OCI-LY1 (cell line): ENCODE measurements around the gene SOAT1.

Source experiments
- H2AFZ ChIP-seq: fragments of 200-600 bp; sonication (generic), shearing (Covaris generic); 2 replicates; pipeline ENCODE4 v1.6.0; 2014; ENCODE audit warnings: antibody characterized with exemption, mild to moderate bottlenecking, low read length
- H3F3A ChIP-seq: fragments of 200-600 bp; sonication (generic), shearing (Covaris generic); 2 replicates; pipeline ENCODE4 v1.6.0; 2014; ENCODE audit warnings: mild to moderate bottlenecking, antibody characterized with exemption, low read length, moderate library complexity; ENCODE audit not compliant: insufficient read depth
- H3K27ac ChIP-seq: fragments of 200-600 bp; sonication (generic); 2 replicates; pipeline ENCODE4 v1.5.1; 2014; ENCODE audit warnings: low read length, mixed run types, mild to moderate bottlenecking, low read depth; ENCODE audit not compliant: poor library complexity, severe bottlenecking
- H3K27me3 ChIP-seq: fragments of 200-600 bp; sonication (generic); 2 replicates; pipeline ENCODE4 v1.6.0; 2014; ENCODE audit warnings: antibody characterized with exemption, mild to moderate bottlenecking, low read length, moderate library complexity; ENCODE audit not compliant: insufficient read depth
- H3K36me3 ChIP-seq: fragments of 200-600 bp; sonication (generic); 2 replicates; pipeline ENCODE4 v1.6.1; 2014; ENCODE audit warnings: mild to moderate bottlenecking, antibody characterized with exemption, low read length, moderate library complexity, mixed read lengths; ENCODE audit not compliant: insufficient read depth
- H3K4me1 ChIP-seq: fragments of 200-600 bp; sonication (generic); 2 replicates; pipeline ENCODE4 v1.5.1; 2014; ENCODE audit warnings: mild to moderate bottlenecking, low read length, moderate library complexity; ENCODE audit not compliant: insufficient read depth, severe bottlenecking
- H3K4me2 ChIP-seq: fragments of 200-600 bp; sonication (generic), shearing (Covaris generic); 2 replicates; pipeline ENCODE4 v1.6.1; 2014; ENCODE audit warnings: low read length
- H3K4me3 ChIP-seq: fragments of 200-600 bp; sonication (generic); 2 replicates; pipeline ENCODE4 v1.5.1; 2014; ENCODE audit warnings: low read length, low read depth, mild to moderate bottlenecking, mixed read lengths; ENCODE audit not compliant: poor library complexity, severe bottlenecking
- H3K79me2 ChIP-seq: fragments of 200-600 bp; shearing (Covaris generic); 2 replicates; pipeline ENCODE4 v1.6.1; 2016; ENCODE audit warnings: mixed run types, low read length, mixed read lengths; ENCODE audit not compliant: insufficient read depth
- H3K9ac ChIP-seq: fragments of 200-600 bp; sonication (generic), shearing (Covaris generic); 2 replicates; pipeline ENCODE4 v1.6.1; 2014; ENCODE audit warnings: mild to moderate bottlenecking, low read length, mixed read lengths
- H3K9me2 ChIP-seq: fragments of 200-600 bp; sonication (generic), shearing (Covaris generic); 2 replicates; pipeline ENCODE4 v1.6.1; 2014; ENCODE audit warnings: low read depth, mild to moderate bottlenecking, low read length, mixed read lengths
- H3K9me3 ChIP-seq: fragments of 200-600 bp; shearing (Covaris generic); 2 replicates; pipeline ENCODE4 v1.6.1; 2014; ENCODE audit warnings: low read length, mixed read lengths
- H4K20me1 ChIP-seq: fragments of 200-600 bp; sonication (generic), shearing (Covaris generic); 2 replicates; pipeline ENCODE4 v1.6.0; 2016; ENCODE audit warnings: mild to moderate bottlenecking, low read length; ENCODE audit not compliant: insufficient read depth
- CTCF ChIP-seq: fragments of 200-600 bp; sonication (generic), shearing (Covaris generic); IDR thresholded peaks from 2 replicates; pipeline ENCODE4 v1.5.1; 2017; ENCODE audit warnings: mild to moderate bottlenecking, antibody characterized with exemption, low read length, moderate library complexity, mixed read lengths
- EZH2 ChIP-seq: fragments of 200-600 bp; sonication (generic), shearing (Covaris generic); IDR thresholded peaks from 2 replicates; pipeline ENCODE4 v1.8.0; 2017; ENCODE audit warnings: borderline replicate concordance, mixed run types, mild to moderate bottlenecking, antibody characterized with exemption, low read length, moderate library complexity, mixed read lengths

SOAT1 gene

GRCh38 chr1:179341943-179342547 is 48.4 kb downstream of the SOAT1 start:
- Histone ChIP-seq H4K20me1 (no peaks in the 10 kb centered on the region), H3K9me3 (no peaks in the 10 kb centered on the region), H3K36me3 (peaks cover 54% of the 10 kb centered on the region), H3K9ac (no peak overlapping the region), H3K9me2 (no peaks in the 10 kb centered on the region), H3K27me3 (no peaks in the 10 kb centered on the region), H3F3A (no peaks in the 10 kb centered on the region), H3K4me1 (no peaks in the 10 kb centered on the region), H3K27ac (no peak overlapping the region), H2AFZ (no peak overlapping the region), H3K4me3 (no peak overlapping the region), H3K79me2 (no peaks in the 10 kb centered on the region), H3K4me2 (no peak overlapping the region)
- no peak for TF ChIP-seq EZH2
- TF ChIP-seq CTCF = no peak

- Histone ChIP-seq H3K9me3 (no peaks in the 10 kb centered on the region), H3K36me3 (peaks cover 56% of the 10 kb centered on the region), H3K4me3 (no peak overlapping the region)
Observed at GRCh38 chr1:179342740-179343404, 49.3 kb downstream of the SOAT1 start.

GRCh38 chr1:179351281-179351680 is 57.7 kb downstream of the SOAT1 start:
- Histone ChIP-seq H3F3A (no peaks in the 10 kb centered on the region), H3K9me3 (no peaks in the 10 kb centered on the region), H3K27ac (no peak overlapping the region), H4K20me1 (no peaks in the 10 kb centered on the region), H3K4me3 (no peak overlapping the region), H3K36me3 (peaks cover 67% of the 10 kb centered on the region), H3K27me3 (no peaks in the 10 kb centered on the region), H3K4me1 (no peaks in the 10 kb centered on the region), H2AFZ (no peak overlapping the region), H3K9me2 (no peaks in the 10 kb centered on the region), H3K4me2 (no peak overlapping the region), H3K79me2 (no peaks in the 10 kb centered on the region), H3K9ac (no peak overlapping the region)
- TF ChIP-seq CTCF = no peak
- no peak for TF ChIP-seq EZH2

More at GRCh38 chr1:179342740-179343404, 49.3 kb downstream of the SOAT1 start:
- Histone ChIP-seq H2AFZ (no peak overlapping the region), H3K9ac (no peak overlapping the region), H3K27ac (no peak overlapping the region), H3F3A (no peaks in the 10 kb centered on the region), H3K9me2 (no peaks in the 10 kb centered on the region), H4K20me1 (no peaks in the 10 kb centered on the region), H3K27me3 (no peaks in the 10 kb centered on the region), H3K79me2 (no peaks in the 10 kb centered on the region), H3K4me1 (no peaks in the 10 kb centered on the region), H3K4me2 (no peak overlapping the region)
- TF ChIP-seq CTCF = no peak
- TF ChIP-seq EZH2 = no peak
